Heart left ventricle (tissue), 16 donors: ENCODE measurements around the gene SLX9. TPM values are rescaled to one million over a fixed set of nuclear protein-coding genes. Genes with fewer than 3 reads are reported as not detected.

ENCODE experiments used
- ATAC-seq, 4 donors: fragments of 200-7000 bp; cut with Tn5 transposase; one replicate each; pipeline ENCODE4 v1.9.1; 2020 to 2022; ENCODE audit warnings: moderate library complexity in 4 of 4, mild to moderate bottlenecking in 3 of 4, moderate number of reproducible peaks in 1 of 4
- DNase-seq, 5 donors: peaks; one replicate each; pipeline ENCODE4 v3.0.0-alpha.2; 2020
- H3K27ac ChIP-seq, 12 donors: fragments of 200-600 bp; sonication (generic) in 4 of 12; one replicate each; pipeline versions ENCODE4 v1.5.0 to v1.8.0; 2016 to 2022; ENCODE audit warnings: mild to moderate bottlenecking in 2 of 12
- H3K27me3 ChIP-seq, 9 donors: fragments of 200-600 bp; sonication (generic) in 2 of 9; one replicate each; pipeline versions ENCODE4 v1.5.1 to v1.8.0; 2016 to 2022; ENCODE audit warnings: mild to moderate bottlenecking in 3 of 9
- H3K36me3 ChIP-seq, 9 donors: fragments of 200-600 bp; sonication (generic) in 2 of 9; one replicate each; pipeline versions ENCODE4 v1.5.0 to v1.8.0; 2018 to 2022; ENCODE audit warnings: mild to moderate bottlenecking in 2 of 9
- H3K4me1 ChIP-seq, 12 donors: fragments of 200-600 bp; sonication (generic) in 4 of 12; one replicate each; pipeline versions ENCODE4 v1.5.0 to v1.8.0; 2016 to 2022; ENCODE audit warnings: mild to moderate bottlenecking in 3 of 12
- H3K4me3 ChIP-seq, 12 donors: fragments of 200-600 bp; sonication (generic) in 4 of 12; one replicate each; pipeline versions ENCODE4 v1.5.0 to v1.8.0; 2017 to 2022; ENCODE audit warnings: mild to moderate bottlenecking in 9 of 12, moderate library complexity in 4 of 12
- H3K9me3 ChIP-seq, 12 donors: fragments of 200-600 bp; sonication (generic) in 4 of 12; one replicate each; pipeline versions ENCODE4 v1.5.0 to v1.8.0; 2016 to 2022; ENCODE audit warnings: mild to moderate bottlenecking in 1 of 12
- POLR2A ChIP-seq, 2 donors: fragments of 450-650 bp; IDR thresholded peaks; one replicate each; pipeline ENCODE4 v1.6.1; 2017; ENCODE audit warnings: antibody characterized with exemption in 2 of 2, mild to moderate bottlenecking in 2 of 2, moderate library complexity in 2 of 2
- WGBS, 4 donors: extraction: QIAGEN DNeasy Blood & Tissue Kit in 2 of 4; methylation state at CpG; one replicate each; pipeline versions ENCODE4 v1.1.5 to v1.1.7; 2013 to 2018; 5-methylcytosine and 5-hydroxymethylcytosine counted together
- intact Hi-C, 10 donors: fragments of 100-400 bp; cut with DNase I; formaldehyde crosslinking; loops; one replicate each; pipeline versions ENCODE4 v1.11.1 to v1.14.2; 2022
- polyA plus RNA-seq, 2 donors: library from polyadenylated mRNA; stranded (reverse); fragments of 200-250 nt; gene quantifications; one replicate each; pipeline ENCODE4 v1.2.3, GENCODE V29; 2013
- total RNA-seq, 9 donors: library from RNA; depleted of rRNA in 2 of 9; stranded (reverse); fragments of >200 nt in 2 of 9; fragmentation: NEBNext Ultra II Directional in 3 of 9; extraction: Animal tissue kit (Norgen Biotek cat#: 25700) in 3 of 9; gene quantifications; one replicate each; pipeline versions ENCODE4 v1.1.0 to v1.2.4, GENCODE V29; 2016 to 2023
- TF ChIP-seq, protein P1 (sequence below), 12 donors: fragments of 200-600 bp; sonication (generic) in 4 of 12; IDR thresholded peaks; one replicate each; pipeline versions ENCODE4 v1.5.0 to v1.8.0; 2018 to 2022; ENCODE audit warnings: antibody characterized with exemption in 12 of 12, mild to moderate bottlenecking in 5 of 12
- donor health status: ischemic (EF 13 %, LVEDD 7.1; RV severe dilation, severe dysfunction).
- donor health status: healthy with polysubstance abuse.
- donor health status: DM: no; HTN: yes; CAD: no.
- donor health status: DM: no; HTN: no; CAD: no.
- donor health status: ischemic (EF 25% LVEDD 6.9; RV normal size, moderate dysfunction).
- donor health status: ischemic (EF 25% LVEDD 5.7; RV mildly dilated, moderate dysfunction).
- donor health status: healthy.
- donor health status: DM: yes; HTN: yes; CAD: no.
- donor health status: ischemic (EF 35%, LVEDD 5.7; RV mildly dilated, moderate dysfunction).
- donor health status: nonischemic (EF 11% LVEDD 7.7; RV severe dilation, severe dysfunction).
- donor health status: DM: yes; HTN: yes; CAD: no.
- donor health status: PGD.
- donor health status: ischemic (EF 29% LVEDD 5.4; RV normal size, mild dysfunction).
- donor health status: nonischemic (EF 23%, LVEDD 6.1; RV moderate dilation, normal function).

Gene SLX9
- total and polyA plus RNA-seq, 11 donors, result 38.5 to 77.8 (median 49.1) TPM

DNA sequence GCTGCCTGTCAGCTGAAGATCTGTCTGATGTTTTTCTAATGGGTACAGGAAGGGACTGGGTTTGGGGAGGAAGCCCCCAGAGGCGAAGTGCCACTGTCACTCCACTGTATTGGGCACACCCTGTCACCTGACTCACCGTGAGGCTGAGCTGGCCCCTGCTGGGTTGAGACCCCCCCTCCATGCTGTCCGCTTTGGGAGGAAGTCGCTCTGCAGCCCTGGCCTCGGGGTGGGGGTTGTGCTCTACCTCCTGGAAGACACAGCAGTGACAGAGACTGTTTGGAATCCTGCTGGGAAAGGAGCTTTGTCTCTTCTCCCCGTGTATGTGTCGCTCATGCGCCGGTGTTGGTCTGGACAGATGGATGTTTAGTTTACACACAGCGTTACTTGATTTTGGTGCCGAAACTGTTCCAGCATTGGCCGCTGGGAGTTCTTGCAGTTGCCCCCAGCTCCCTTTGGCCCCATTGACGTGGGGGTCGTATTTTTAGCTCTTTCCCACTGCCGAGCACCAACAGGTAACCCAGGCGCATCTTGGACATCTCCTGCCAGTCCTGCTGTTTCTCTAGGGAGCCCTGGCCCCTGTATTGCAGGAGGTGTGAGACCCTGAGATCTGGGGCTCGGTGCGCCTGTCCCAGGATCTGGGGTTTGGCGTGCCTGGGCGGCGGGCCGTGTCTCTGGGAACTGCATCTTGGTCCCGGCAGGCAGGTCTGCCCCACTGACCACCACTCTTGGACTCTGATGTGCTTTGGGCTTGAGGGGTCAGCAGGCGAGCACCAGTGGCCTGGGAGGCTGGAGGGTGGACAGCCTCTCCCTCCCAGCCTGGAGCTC is 30.3 kb downstream of the SLX9 start:
- DNase-seq, result peak in 1 of 5 donors; percentile 31
- Histone ChIP-seq H3K27ac (peak overlapping the region in 2 of 12 donors; percentile 35 to 70), H3K4me3 (no peak overlapping the region), H3K27me3 (no peaks in the 10 kb centered on the region), H3K36me3 (peaks cover 0 to 31% (median 18%) of the 10 kb centered on the region in 9 donors), H3K9me3 (no peaks in the 10 kb centered on the region), H3K4me1 (peaks cover 0 to 54% (median 22%) of the 10 kb centered on the region in 12 donors)
- 77 to 79% (median 77%) methylated on average over 23 to 24 of the region's 24 CpGs for WGBS, 4 donors
- intact Hi-C loops, result no loop called here
- ATAC-seq, result no peak
- no peak for TF ChIP-seq POLR2A (IDR thresholded peaks at IDR 0.05)
- TF ChIP-seq, protein P1, sequence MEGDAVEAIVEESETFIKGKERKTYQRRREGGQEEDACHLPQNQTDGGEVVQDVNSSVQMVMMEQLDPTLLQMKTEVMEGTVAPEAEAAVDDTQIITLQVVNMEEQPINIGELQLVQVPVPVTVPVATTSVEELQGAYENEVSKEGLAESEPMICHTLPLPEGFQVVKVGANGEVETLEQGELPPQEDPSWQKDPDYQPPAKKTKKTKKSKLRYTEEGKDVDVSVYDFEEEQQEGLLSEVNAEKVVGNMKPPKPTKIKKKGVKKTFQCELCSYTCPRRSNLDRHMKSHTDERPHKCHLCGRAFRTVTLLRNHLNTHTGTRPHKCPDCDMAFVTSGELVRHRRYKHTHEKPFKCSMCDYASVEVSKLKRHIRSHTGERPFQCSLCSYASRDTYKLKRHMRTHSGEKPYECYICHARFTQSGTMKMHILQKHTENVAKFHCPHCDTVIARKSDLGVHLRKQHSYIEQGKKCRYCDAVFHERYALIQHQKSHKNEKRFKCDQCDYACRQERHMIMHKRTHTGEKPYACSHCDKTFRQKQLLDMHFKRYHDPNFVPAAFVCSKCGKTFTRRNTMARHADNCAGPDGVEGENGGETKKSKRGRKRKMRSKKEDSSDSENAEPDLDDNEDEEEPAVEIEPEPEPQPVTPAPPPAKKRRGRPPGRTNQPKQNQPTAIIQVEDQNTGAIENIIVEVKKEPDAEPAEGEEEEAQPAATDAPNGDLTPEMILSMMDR (IDR thresholded peaks at IDR 0.05), result no peak

DNA sequence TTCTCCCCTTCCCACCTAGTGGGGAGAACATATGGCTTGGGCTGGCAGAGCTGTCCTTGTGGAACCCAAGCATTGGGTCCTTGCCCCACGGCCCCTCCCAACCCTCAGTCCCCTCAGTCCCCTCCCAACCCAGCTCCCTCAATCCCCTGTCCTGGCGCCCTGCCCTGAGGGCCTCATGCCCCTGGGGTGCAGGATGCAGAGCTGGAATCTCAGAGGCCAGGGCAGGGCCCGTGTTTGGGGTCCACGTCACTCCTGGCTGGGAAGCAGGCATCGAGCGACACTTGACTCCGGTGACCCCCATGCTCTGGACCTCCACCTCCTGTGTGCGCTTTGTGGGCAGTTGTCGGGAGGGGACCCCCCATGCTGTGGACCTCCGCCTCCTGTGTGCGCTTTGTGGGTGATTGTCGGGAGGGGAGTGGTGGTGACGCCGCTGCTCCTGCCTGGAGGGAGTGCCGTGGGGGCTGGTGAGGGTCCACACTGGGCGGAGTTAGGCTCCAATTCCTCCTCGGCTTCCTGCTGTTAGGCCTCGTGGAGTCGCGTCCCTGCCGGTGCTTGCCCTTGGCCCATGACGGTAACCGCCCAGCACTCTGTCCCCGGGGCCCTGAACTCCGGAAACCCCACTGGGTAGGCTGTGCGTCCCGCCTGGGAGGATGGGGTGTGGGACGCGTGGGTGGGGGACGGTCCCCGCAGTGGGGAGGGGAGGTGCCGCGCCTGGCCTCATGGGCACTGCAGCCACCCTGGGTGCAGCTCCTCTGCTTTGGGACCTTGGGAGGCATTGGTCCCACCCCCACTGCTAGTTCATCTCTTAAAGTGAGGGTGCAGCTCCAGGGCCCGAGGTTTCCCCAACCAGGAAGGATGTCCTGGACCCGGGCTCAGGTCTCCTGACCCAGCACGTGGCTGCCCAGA is 31.2 kb downstream of the SLX9 start:
- peak overlapping the region in 1 of 12 donors; percentile 70 for H3K27ac ChIP-seq
- peaks cover 0 to 40% (median 27%) of the 10 kb centered on the region in 9 donors for H3K36me3 ChIP-seq
- DNase-seq (peak in 1 of 5 donors; percentile 21), ATAC-seq (peak in 1 of 4 donors; percentile 16)
- H3K4me1 ChIP-seq, result peaks cover 0 to 47% (median 17%) of the 10 kb centered on the region in 12 donors
- H3K9me3 ChIP-seq, result no peaks in the 10 kb centered on the region
- TF ChIP-seq, protein P1 (IDR thresholded peaks at IDR 0.05), result no peak
- TF ChIP-seq POLR2A (IDR thresholded peaks at IDR 0.05), result no peak
- no peaks in the 10 kb centered on the region for H3K27me3 ChIP-seq
- H3K4me3 ChIP-seq, result no peak overlapping the region
- intact Hi-C loops, result no loop called here
- 74 to 91% (median 83%) methylated on average over 18 to 36 of the region's 36 CpGs for WGBS, 4 donors

DNA sequence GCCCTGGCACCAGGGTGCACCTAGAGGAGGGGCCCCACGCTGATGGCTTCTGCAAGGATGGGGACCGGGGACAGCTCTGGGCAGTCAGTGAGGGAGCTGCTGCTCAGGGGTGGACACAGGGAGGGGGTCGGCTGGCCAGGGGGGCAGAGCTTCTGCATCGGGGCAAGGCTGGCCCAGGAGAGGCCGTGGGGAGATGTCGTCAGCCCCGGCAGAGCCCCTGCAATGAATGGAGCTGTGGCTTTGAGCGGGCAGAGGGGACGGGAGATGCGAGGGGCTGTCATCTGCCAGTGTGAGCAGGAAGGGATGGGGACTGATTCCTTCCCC is 31.8 kb downstream of the SLX9 start:
- ATAC-seq, result no peak
- H3K36me3 ChIP-seq, result peaks cover 0 to 45% (median 29%) of the 10 kb centered on the region in 9 donors
- DNase-seq, result no peak

More for the DNA sequence above, 31.8 kb downstream of the SLX9 start:
- Histone ChIP-seq H3K4me1 (peaks cover 0 to 41% (median 11%) of the 10 kb centered on the region in 12 donors), H3K9me3 (no peaks in the 10 kb centered on the region), H3K27ac (no peak overlapping the region), H3K27me3 (no peaks in the 10 kb centered on the region), H3K4me3 (no peak overlapping the region)
- TF ChIP-seq POLR2A (IDR thresholded peaks at IDR 0.05), result no peak
- TF ChIP-seq, protein P1 (IDR thresholded peaks at IDR 0.05), result no peak
- WGBS, 4 donors, result 79 to 86% (median 83%) methylated on average over 9 to 10 of the region's 10 CpGs
- intact Hi-C loops, result no loop called here
